Ureter (tissue), 1 donor: ENCODE results near the gene GPHA2. TPM values are rescaled to one million over a fixed set of nuclear protein-coding genes. Genes with fewer than 3 reads are reported as not detected.
A peak's percentile ranks its signal among the peaks of the same experiment; 100 is the strongest.

Experiments
- DNase-seq: peaks from one replicate; pipeline ENCODE4 v3.0.0-alpha.2; 2020; ENCODE audit warnings: low spot score
- total RNA-seq: library from RNA; stranded (reverse); gene quantifications from one replicate; pipeline ENCODE4 v1.2.4, GENCODE V29; 2023
- donor health status: DM: yes; HTN: yes; CAD: no.

The GPHA2 gene
- total RNA-seq, 1 donor from 2014 or later, result not detected

GRCh38 chr11:64930340-64930739 lies 5.4 kb downstream of the GPHA2 start:
- DNase-seq, result no peak

GRCh38 chr11:64929625-64930024 lies 6.1 kb downstream of the GPHA2 start:
- no peak for DNase-seq

- no peak for DNase-seq
Measured at GRCh38 chr11:64928957-64929356, 6.7 kb downstream of the GPHA2 start.

GRCh38 chr11:64926689-64927088 lies 9.0 kb downstream of the GPHA2 start:
- DNase-seq, result no peak

GRCh38 chr11:64925536-64926436 lies 9.9 kb downstream of the GPHA2 start:
- no peak for DNase-seq

GRCh38 chr11:64924910-64925284 lies 10.8 kb downstream of the GPHA2 start:
- no peak for DNase-seq

GRCh38 chr11:64923944-64924909 lies 11.5 kb downstream of the GPHA2 start, which contains the start of gene PPP2R5B:
Gene PPP2R5B, plus strand, starts transcription at chr11:64924689. Its CDS starts 1,046 bp downstream, at chr11:64925735.
- peak; percentile 92 for DNase-seq

- DNase-seq, result no peak
Measured at GRCh38 chr11:64923151-64923661, 12.5 kb downstream of the GPHA2 start.

GRCh38 chr11:64921384-64921783 lies 14.3 kb downstream of the GPHA2 start:
- no peak for DNase-seq

GRCh38 chr11:64920124-64920523 lies 15.6 kb downstream of the GPHA2 start:
- DNase-seq, result no peak

GRCh38 chr11:64919627-64920026 lies 16.1 kb downstream of the GPHA2 start:
- no peak for DNase-seq

- DNase-seq, result no peak
Measured at GRCh38 chr11:64918017-64918416, 17.7 kb downstream of the GPHA2 start.

- no peak for DNase-seq
Measured at GRCh38 chr11:64917663-64917995, 18.1 kb downstream of the GPHA2 start.

GRCh38 chr11:64916775-64917662 lies 18.7 kb downstream of the GPHA2 start, which contains the start of gene ATG2A:
Gene ATG2A, minus strand, starts transcription at chr11:64917209. Its CDS starts 74 bp downstream, at chr11:64917135.
- peak; percentile 99 for DNase-seq

- peak; percentile 70 for DNase-seq
Measured at GRCh38 chr11:64916040-64916774, 19.5 kb downstream of the GPHA2 start.

- no peak for DNase-seq
Measured at GRCh38 chr11:64915376-64915887, 20.3 kb downstream of the GPHA2 start.

GRCh38 chr11:64914123-64914522 lies 21.6 kb downstream of the GPHA2 start:
- DNase-seq, result no peak

GRCh38 chr11:64913171-64913727 lies 22.4 kb downstream of the GPHA2 start:
- no peak for DNase-seq

- no peak for DNase-seq
Measured at GRCh38 chr11:64911689-64912088, 24.0 kb downstream of the GPHA2 start.

- no peak for DNase-seq
Measured at GRCh38 chr11:64911142-64911541, 24.6 kb downstream of the GPHA2 start.
